ENCODE results near the gene FBXO31.

DNA sequence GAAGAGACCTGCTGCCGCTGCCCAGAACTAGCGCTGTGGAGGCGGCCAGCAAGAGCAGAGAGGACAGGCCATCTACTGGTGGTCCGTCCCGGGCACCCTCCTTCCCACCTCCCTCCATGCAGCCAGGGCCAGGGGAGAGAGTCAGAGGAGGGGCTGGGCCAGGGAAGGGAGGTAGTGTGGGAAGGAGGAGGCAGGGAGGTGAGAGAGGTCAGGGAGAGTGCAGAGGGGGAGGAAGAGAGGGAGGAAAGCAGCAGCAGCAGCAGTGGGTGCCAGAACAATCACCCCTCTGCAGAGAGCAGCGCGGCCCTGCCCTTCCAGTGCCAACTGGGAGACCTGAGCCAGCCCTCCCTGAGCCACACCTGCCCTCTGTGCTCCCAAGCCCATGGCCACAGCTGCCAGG lies 73.0 kb downstream of the FBXO31 start:
- TF ChIP-seq, protein P1, sequence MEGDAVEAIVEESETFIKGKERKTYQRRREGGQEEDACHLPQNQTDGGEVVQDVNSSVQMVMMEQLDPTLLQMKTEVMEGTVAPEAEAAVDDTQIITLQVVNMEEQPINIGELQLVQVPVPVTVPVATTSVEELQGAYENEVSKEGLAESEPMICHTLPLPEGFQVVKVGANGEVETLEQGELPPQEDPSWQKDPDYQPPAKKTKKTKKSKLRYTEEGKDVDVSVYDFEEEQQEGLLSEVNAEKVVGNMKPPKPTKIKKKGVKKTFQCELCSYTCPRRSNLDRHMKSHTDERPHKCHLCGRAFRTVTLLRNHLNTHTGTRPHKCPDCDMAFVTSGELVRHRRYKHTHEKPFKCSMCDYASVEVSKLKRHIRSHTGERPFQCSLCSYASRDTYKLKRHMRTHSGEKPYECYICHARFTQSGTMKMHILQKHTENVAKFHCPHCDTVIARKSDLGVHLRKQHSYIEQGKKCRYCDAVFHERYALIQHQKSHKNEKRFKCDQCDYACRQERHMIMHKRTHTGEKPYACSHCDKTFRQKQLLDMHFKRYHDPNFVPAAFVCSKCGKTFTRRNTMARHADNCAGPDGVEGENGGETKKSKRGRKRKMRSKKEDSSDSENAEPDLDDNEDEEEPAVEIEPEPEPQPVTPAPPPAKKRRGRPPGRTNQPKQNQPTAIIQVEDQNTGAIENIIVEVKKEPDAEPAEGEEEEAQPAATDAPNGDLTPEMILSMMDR (IDR thresholded peaks at IDR 0.05) = no peak
- TF ChIP-seq POLR2A (IDR thresholded peaks at IDR 0.05) (no peak), POLR2AphosphoS5 (IDR thresholded peaks at IDR 0.05) (no peak), EP300 (IDR thresholded peaks at IDR 0.05) (no peak)
